Stimulated activated effector memory CD8-positive, alpha-beta T cell treated with anti-CD3 and anti-CD28 coated beads, Interleukin-12 subunit alpha, Interleukin-12 subunit beta, amount 100 ng/mL, for 72 hours (primary cell): ENCODE measurements around the gene TMEM196.
A peak's percentile ranks its signal among the peaks of the same experiment; 100 is the strongest.
"Not testable (repeated sequence)": the region's sequence is repeated elsewhere in the genome, so short reads cannot be mapped to it uniquely, and the experiment has no call there.

Source experiments
- ATAC-seq: fragments of 150-1000 bp; cut with Tn5 transposase; 2 replicates; pipeline ENCODE4 v1.10.0; 2021
- DNase-seq, 2 donors: peaks; one replicate each; pipeline ENCODE4 v3.0.0; 2021 to 2022; ENCODE audit warnings: low spot score in 2 of 2
- H3K27ac Mint-ChIP-seq: one replicate; pipeline ENCODE4 v1.8.0; 2022; ENCODE audit warnings: mild to moderate bottlenecking, mixed read lengths
- H3K36me3 Mint-ChIP-seq: one replicate; pipeline ENCODE4 v1.8.0; 2022; ENCODE audit warnings: mild to moderate bottlenecking, mixed read lengths
- H3K4me1 Mint-ChIP-seq: one replicate; pipeline ENCODE4 v1.8.0; 2022; ENCODE audit warnings: mixed read lengths
- H3K4me3 Mint-ChIP-seq: one replicate; pipeline ENCODE4 v1.8.0; 2022; ENCODE audit warnings: mild to moderate bottlenecking, mixed read lengths
- H3K9me3 Mint-ChIP-seq: one replicate; pipeline ENCODE4 v1.8.0; 2022; ENCODE audit warnings: mixed read lengths

TMEM196 gene

DNA sequence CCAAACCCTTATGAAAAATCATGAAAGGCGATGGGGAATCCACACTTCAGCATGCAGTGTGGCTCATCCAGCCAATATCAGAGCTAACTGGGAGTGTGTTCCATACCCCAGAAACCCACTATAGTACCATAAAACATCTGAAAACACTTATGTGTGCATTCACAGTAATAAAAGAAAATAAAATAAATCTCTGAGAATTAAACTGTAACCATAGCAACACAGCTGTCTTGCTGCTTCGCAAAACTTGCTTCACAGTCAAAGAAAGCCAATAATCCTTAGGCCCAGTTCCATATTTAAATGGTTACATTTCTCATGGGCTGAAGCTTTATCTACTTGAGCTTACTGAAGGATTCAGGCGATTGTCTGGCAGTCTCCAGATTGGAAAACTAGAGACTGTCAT lies 44.7 kb downstream of the TMEM196 start:
- Mint-ChIP-seq H3K9me3 (no peaks in the 10 kb centered on the region), H3K4me3 (no peak overlapping the region), H3K27ac (no peak overlapping the region), H3K4me1 (no peaks in the 10 kb centered on the region), H3K36me3 (no peaks in the 10 kb centered on the region)
- no peak for ATAC-seq
- DNase-seq, result no peak

DNA sequence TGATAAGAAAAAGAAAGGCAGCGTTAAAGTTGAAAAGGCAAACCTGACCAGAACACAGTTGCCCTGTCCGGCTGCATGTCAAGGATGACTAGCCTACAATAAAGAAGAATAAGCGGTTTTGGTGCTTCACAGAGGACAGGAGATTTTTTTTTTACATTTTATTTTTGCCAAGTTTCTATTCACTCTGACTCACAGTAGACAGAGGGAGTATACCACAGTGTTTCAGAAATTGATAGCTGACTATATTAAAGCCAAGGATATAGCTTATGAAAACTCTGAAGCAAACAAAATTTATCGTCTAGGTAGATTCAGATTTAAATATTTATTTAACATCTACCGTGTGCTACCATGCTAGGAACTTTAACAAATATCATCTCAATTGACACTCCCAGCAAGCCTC lies 47.6 kb downstream of the TMEM196 start:
- H3K9me3 Mint-ChIP-seq, result no peaks in the 10 kb centered on the region
- ATAC-seq (no peak), DNase-seq (no peak)
- no peaks in the 10 kb centered on the region for H3K36me3 Mint-ChIP-seq
- no peaks in the 10 kb centered on the region for H3K4me1 Mint-ChIP-seq
- H3K4me3 Mint-ChIP-seq, result no peak overlapping the region
- H3K27ac Mint-ChIP-seq, result no peak overlapping the region

DNA sequence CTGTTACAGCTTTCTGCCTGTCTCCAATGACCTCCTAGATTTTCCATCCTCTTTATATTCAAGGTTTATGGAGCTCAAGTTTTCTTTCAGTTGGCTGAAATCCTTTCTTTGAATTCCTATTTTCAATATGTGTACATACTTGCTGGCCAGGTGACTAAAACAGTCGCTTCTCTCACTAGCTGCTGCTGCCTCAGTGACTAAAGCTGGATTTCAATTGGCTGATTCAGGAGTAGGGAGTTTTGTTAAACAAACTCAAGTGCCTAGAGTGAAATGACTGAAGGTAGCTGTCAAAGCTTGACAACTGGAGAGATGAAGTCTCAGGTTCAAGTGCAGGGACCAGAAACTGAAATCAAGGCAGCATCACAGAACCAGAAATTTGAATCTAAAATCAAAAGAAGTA lies 57.9 kb downstream of the TMEM196 start:
- no peaks in the 10 kb centered on the region for H3K36me3 Mint-ChIP-seq
- H3K4me1 Mint-ChIP-seq, result no peaks in the 10 kb centered on the region
- ATAC-seq (no peak), DNase-seq (no peak)
- no peaks in the 10 kb centered on the region for H3K9me3 Mint-ChIP-seq
- no peak overlapping the region for H3K4me3 Mint-ChIP-seq
- H3K27ac Mint-ChIP-seq, result no peak overlapping the region

DNA sequence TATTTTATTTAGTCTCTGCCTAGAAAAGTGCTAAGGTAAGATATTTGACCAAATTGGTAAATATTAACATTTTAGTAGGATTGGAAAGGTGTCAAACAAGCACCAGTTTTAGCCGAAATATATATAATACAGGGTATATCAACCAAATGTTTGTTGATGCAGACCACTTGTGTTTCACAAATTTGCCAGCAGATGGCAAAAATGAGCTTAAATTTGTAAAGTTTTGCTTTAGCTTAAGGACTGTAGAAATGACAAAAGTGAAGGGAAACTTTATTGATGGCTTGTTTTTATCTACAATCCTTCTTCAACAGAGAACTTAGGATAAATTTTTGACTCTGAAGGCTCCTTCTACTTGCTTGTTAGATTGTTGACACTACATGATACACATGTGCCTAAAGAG lies 59.7 kb downstream of the TMEM196 start:
- Mint-ChIP-seq H3K27ac (no peak overlapping the region), H3K4me3 (no peak overlapping the region)
- DNase-seq, result peak; percentile 13 to 57

DNA sequence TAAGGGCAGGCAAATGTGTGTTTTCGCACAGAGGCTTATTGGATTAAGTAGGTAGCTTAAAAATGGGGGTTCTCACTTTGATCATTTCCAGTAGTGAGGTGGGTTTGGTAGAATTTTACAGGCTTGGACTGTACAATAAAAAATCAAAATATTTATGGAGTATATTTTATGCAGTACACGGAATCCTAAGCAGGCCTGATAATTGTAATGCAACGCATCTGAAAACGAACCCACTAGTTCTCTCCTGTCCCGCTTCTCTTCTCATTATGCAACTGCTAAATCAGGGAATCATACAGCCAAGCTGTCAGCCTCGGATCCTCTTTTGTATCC lies 64.2 kb downstream of the TMEM196 start:
- peak overlapping the region; percentile 95 for H3K4me3 Mint-ChIP-seq
- DNase-seq, result no peak

More for the DNA sequence above, 59.7 kb downstream of the TMEM196 start:
- Mint-ChIP-seq H3K4me1 (peaks cover 9% of the 10 kb centered on the region), H3K9me3 (no peaks in the 10 kb centered on the region), H3K36me3 (no peaks in the 10 kb centered on the region)
- no peak for ATAC-seq

DNA sequence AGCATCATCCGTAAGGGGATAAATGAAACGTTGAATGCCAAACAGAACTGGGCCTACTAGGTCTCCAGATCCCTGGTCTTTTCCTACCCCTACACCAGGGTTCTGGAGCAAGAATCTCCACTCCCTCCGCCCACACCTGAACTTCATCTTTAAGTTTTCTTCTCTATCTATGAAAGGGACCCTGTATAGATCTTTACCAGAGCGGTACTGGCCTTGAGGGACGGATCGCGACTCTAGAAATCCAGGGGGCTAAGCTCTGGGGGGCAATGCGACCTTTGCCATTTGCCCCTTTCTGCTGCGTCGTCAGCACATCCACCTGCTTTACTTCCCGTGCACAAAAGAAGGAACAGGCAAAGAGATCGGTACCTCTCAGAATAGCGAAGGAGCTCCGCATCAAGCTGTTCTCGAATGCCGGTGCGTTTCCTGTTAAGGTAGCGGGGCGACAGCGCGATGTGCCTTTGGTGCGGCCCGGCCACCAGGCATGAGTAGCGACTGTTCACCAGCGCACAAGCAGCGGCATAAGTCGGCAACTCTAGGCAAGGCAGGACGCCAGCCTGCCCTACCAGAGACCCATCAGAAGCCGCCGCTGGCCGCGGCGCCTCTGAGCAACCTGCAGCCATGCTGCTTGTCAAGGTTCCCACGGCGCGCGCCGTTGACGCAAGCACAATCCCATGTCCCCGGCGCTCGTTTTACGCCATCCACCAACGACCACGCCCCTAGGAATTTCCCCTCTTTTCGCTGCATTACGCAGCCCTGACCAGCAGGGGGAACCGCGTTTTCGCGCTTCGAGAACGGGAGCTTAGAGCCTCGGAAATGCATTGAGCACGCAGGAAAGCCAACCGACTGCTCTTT lies 64.8 kb downstream of the TMEM196 start, which contains the start of gene POLR1F:
Gene POLR1F (minus strand): TSS at position 641 of the 852 bp plus-strand sequence. CDS start 21 bp downstream, at position 620.
- H3K9me3 Mint-ChIP-seq, result no peaks in the 10 kb centered on the region
- peaks cover 38% of the 10 kb centered on the region for H3K4me1 Mint-ChIP-seq
- DNase-seq, result peak; percentile 93 to 97
- peak within 1 kb of the TSS; percentile 95 for H3K4me3 Mint-ChIP-seq
- peaks cover 16% of the 10 kb centered on the region for H3K36me3 Mint-ChIP-seq
- peak within 1 kb of the TSS; percentile 94 for H3K27ac Mint-ChIP-seq
- ATAC-seq, result peak; percentile 98

More for the DNA sequence above, 64.2 kb downstream of the TMEM196 start:
- Mint-ChIP-seq H3K4me1 (peaks cover 38% of the 10 kb centered on the region), H3K9me3 (no peaks in the 10 kb centered on the region), H3K27ac (peak overlapping the region; percentile 94), H3K36me3 (peaks cover 10% of the 10 kb centered on the region)
- ATAC-seq, result no peak

DNA sequence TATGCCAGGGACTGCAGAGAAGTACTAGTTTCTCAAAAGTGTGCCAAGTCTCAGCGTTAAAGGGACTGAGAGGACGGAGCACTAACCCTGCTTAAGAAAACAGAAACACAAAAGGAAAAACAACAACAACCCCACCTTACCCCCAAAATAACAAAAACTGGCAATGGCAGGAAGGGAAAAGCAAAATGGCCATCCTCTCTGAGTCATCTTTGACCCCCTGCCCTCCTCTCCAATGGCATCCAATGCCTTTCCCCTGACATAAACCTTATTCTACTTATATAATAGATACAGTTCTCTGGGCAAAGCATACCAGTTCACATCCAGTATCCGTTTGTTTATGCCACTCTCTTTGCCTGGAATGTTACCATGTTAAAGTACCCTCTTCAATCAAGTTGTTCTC lies 66.2 kb downstream of the TMEM196 start:
- peaks cover 38% of the 10 kb centered on the region for H3K4me1 Mint-ChIP-seq
- H3K27ac Mint-ChIP-seq, result no peak overlapping the region
- ATAC-seq (no peak), DNase-seq (no peak)
- H3K4me3 Mint-ChIP-seq, result peak overlapping the region; percentile 95
- H3K36me3 Mint-ChIP-seq, result peaks cover 30% of the 10 kb centered on the region
- H3K9me3 Mint-ChIP-seq, result no peaks in the 10 kb centered on the region

DNA sequence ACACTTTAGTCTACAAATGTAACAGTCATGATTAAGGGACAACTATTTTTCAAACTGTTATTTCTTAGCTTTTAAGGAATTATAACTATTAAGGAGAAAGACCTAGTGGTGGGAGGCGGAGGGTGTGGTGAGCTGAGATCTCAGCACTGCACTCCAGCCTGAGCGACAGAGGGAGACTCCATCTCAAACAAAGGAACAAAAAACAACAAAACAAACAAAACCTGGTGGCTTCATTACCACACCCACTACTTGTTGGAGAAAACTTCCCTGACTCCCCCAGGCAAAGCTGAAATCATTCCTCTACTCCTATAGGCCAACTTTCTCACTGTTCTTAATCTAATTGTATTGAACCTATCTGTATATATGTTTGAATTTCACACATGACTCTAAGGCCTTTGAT lies 67.8 kb downstream of the TMEM196 start:
- no peak overlapping the region for H3K4me3 Mint-ChIP-seq
- H3K27ac Mint-ChIP-seq, result no peak overlapping the region
- no peak for DNase-seq
- H3K36me3 Mint-ChIP-seq, result peaks cover 34% of the 10 kb centered on the region
- no peak for ATAC-seq
- peaks cover 38% of the 10 kb centered on the region for H3K4me1 Mint-ChIP-seq
- H3K9me3 Mint-ChIP-seq, result no peaks in the 10 kb centered on the region

DNA sequence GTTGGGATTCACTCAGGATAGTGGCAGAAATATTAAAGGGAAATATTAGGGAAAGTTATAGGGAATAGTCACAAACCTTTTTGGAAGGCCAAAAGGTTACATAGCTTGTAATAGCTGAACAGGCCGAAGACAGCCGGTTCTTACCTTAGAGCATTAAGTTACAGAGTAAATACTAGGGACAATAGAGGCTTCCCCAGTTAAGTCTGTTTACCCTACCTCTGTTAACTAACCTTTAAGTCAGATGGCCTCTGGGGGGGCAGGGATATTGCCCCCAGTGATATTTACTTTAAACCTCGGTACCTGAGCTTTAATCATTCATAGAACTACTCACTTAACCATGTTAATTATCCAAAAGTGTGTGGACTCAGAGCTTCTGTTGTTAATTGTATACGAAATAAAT lies 71.9 kb downstream of the TMEM196 start:
- no peak overlapping the region for H3K4me3 Mint-ChIP-seq
- DNase-seq (no peak), ATAC-seq (no peak)
- H3K36me3 Mint-ChIP-seq, result peaks cover 68% of the 10 kb centered on the region
- H3K9me3 Mint-ChIP-seq, result no peaks in the 10 kb centered on the region
- no peak overlapping the region for H3K27ac Mint-ChIP-seq
- peaks cover 9% of the 10 kb centered on the region for H3K4me1 Mint-ChIP-seq

DNA sequence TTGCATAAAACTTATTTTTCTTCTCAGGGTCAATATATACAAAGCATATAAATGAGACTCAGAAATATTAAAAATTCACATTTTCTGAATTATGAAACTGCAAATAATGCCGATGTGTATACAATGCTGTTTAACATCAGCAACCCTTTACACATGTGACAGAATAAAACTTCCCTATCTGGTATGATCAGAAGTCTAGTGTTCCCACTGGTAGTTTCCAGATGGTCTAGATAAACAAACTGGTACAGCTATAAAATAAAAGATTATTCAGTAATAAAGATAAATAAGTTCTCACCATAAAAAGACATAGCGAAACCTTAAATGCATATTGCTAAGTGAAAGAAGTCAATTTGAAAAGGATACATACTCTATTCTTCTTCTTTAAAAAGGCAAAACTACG lies 72.5 kb downstream of the TMEM196 start:
- peaks cover 5% of the 10 kb centered on the region for H3K4me1 Mint-ChIP-seq
- H3K4me3 Mint-ChIP-seq, result no peak overlapping the region
- H3K27ac Mint-ChIP-seq, result no peak overlapping the region
- ATAC-seq, result no peak
- no peak for DNase-seq
- no peaks in the 10 kb centered on the region for H3K9me3 Mint-ChIP-seq
- H3K36me3 Mint-ChIP-seq, result peaks cover 68% of the 10 kb centered on the region

DNA sequence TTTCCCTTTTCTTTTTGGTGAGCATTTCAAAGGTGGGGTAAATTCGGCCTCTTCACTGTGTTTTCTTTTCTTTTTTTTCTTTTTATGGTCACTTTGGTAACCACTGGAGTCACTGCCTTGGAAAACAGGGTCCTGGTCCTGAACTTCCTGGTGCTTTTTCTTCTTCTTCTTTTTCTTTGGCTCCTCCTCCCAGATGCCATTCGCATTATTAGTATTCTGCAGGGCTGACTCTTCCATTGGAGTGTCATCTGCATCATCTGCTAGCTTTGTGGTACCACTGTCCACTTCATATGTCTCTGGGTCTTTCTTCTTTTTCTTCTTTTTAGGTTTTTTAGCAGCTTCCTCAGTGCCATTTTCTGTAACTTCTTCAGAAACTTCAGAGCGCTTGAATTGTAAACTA lies 75.1 kb downstream of the TMEM196 start:
- no peak overlapping the region for H3K4me3 Mint-ChIP-seq
- peaks cover 49% of the 10 kb centered on the region for H3K36me3 Mint-ChIP-seq
- no peak for ATAC-seq
- no peaks in the 10 kb centered on the region for H3K9me3 Mint-ChIP-seq
- DNase-seq, result no peak
- H3K4me1 Mint-ChIP-seq, result no peaks in the 10 kb centered on the region
- H3K27ac Mint-ChIP-seq, result no peak overlapping the region

DNA sequence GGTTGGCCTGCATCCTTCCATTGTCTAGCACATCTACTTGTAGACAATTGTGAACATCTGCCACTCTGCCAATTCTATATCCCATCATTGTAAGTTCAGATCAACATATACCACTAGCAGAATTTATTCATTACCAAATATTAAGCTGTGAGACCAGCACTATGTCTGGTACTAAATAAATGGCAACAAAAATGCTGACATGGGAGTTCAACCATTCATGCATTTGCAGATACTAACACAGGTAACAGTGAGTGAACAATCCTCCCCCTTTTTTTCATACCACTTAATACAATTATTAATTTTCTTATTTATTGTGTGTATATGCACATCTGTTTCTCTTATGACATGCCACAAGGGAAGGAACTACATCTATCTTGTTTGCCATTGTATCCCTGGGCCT lies 76.5 kb downstream of the TMEM196 start:
- no peaks in the 10 kb centered on the region for H3K4me1 Mint-ChIP-seq
- H3K4me3 Mint-ChIP-seq, result no peak overlapping the region
- no peak for ATAC-seq
- H3K27ac Mint-ChIP-seq, result no peak overlapping the region
- peaks cover 36% of the 10 kb centered on the region for H3K36me3 Mint-ChIP-seq
- no peaks in the 10 kb centered on the region for H3K9me3 Mint-ChIP-seq
- no peak for DNase-seq

DNA sequence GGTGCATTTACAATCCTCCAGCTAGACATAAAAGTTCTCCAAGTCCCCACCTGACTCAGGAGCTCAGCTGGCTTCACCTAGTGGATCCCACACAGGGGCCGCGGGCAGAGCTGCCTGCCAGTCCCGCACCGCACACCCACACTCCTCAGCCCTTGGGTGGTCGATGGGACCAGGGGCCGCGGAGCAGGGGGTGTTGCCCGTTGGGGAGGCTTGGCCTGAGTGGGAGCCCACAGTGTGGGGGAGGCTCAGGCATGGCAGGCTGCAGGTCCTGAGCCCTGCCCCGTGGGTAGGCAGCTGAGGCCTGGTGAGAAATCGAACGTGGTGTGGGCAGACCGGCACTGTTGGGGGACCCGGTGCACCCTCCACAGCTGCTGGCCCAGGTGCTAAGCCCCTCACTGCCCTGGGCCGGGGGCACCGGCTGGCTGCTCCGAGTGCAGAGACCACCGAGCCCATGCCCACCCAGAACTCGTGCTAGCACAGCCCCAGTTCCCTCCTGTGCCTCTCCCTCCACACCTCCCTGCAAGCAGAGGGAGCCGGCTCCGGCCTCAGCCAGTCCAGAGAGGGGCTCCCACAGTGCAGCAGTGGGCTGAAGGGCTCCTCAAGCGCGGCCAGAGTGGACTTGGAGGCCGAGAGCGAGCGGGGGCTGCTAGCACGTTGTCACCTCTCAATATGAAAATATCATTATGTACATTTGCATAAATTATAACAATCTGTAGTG lies 81.1 kb downstream of the TMEM196 start:
- no peak for ATAC-seq
- Mint-ChIP-seq H3K27ac (no peak overlapping the region), H3K4me3 (no peak overlapping the region), H3K9me3 (no peaks in the 10 kb centered on the region), H3K36me3 (peaks cover 2% of the 10 kb centered on the region), H3K4me1 (no peaks in the 10 kb centered on the region)
- DNase-seq, result no peak

DNA sequence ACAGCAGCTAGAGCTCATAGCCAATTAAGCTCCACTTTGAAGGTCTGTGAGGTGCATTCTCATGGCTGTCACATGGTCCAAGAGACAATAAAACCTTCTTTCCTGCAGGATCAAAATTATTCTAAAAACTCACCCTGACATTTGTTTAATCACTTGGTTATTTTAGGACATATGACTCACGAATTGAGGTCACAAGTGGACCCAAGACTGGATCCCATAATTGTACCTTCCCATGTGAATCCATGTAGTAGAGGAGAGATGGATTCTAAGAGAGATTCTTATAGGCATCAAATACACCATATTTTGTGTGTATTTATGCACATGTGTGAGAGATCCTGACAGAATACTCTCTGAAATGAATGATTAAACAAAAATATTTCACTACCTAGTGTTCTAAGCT lies 82.7 kb downstream of the TMEM196 start:
- Mint-ChIP-seq H3K27ac (no peak overlapping the region), H3K9me3 (peaks cover 4% of the 10 kb centered on the region), H3K36me3 (no peaks in the 10 kb centered on the region), H3K4me3 (no peak overlapping the region), H3K4me1 (no peaks in the 10 kb centered on the region)
- DNase-seq (no peak), ATAC-seq (no peak)

DNA sequence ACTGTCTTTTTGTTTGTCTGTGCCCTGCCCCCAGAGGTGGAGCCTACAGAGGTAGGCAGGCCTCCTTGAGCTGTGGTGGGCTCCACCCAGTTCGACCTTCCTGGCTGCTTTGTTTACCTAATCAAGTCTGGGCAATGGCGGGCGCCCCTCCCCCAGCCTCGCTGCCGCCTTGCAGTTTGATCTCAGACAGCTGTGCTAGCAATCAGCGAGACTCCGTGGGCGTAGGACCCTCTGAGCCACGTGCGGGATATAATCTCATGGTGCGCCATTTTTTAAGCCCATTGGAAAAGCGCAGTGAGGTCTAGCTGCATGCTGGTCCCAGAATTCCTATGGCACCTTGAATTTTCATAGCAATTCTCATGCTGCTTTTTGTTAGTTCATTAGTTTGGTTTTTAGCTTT lies 84.3 kb downstream of the TMEM196 start:
- not testable (repeated sequence) for DNase-seq, H3K27ac Mint-ChIP-seq, H3K9me3 Mint-ChIP-seq, H3K4me3 Mint-ChIP-seq, H3K4me1 Mint-ChIP-seq, H3K36me3 Mint-ChIP-seq, ATAC-seq

DNA sequence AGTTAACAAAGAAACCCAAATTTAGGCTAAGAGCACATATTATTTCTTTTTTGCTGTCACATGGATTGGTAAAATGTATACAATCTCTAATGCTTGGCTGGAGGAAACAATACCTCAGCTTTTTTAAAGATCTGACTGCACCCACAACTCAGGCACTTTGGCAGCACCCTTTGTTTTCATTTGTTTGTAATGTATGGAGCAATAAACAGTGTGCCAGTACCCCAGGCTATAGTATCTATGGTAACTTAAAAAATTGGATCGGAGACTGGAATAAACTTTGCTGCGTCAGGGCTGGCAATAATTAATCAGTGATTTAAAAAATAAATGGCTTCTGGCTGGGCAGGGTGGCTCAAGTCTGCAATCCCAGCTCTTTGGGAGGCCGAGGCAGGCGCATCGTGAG lies 91.8 kb downstream of the TMEM196 start:
- Mint-ChIP-seq H3K27ac (no peak overlapping the region), H3K4me3 (no peak overlapping the region), H3K4me1 (peaks cover 4% of the 10 kb centered on the region), H3K9me3 (peaks cover 10% of the 10 kb centered on the region), H3K36me3 (no peaks in the 10 kb centered on the region)
- ATAC-seq (no peak), DNase-seq (no peak)
